Motor neuron (in vitro differentiated cells): ENCODE measurements around the gene DYNLT4. TPM values are rescaled to one million over a fixed set of nuclear protein-coding genes. Genes with fewer than 3 reads are reported as not detected.
"Not testable (repeated sequence)": the region's sequence is repeated elsewhere in the genome, so short reads cannot be mapped to it uniquely, and the experiment has no call there.

Source experiments
- ATAC-seq, 8 experiments: fragments of 200-7000 bp; cut with Tn5 transposase; replicated peaks in 6 of 8; 2 replicates each; pipeline ENCODE4 v1.8.0; 2021; ENCODE audit warnings: mild to moderate bottlenecking in 8 of 8, moderate library complexity in 8 of 8
- H3K27ac ChIP-seq, 2 donors: fragments of 250-450 bp; sonication (Bioruptor Pico); 2 replicates each; pipeline ENCODE4 v1.9.0; 2021; ENCODE audit warnings: antibody characterized with exemption in 2 of 2, mild to moderate bottlenecking in 2 of 2, moderate library complexity in 1 of 2
- H3K4me1 ChIP-seq, 2 donors: fragments of 250-450 bp; sonication (Bioruptor Pico); replicated peaks in 1 of 2; 2 replicates each; pipeline ENCODE4 v1.6.1; 2021; ENCODE audit warnings: antibody characterized with exemption in 2 of 2, mild to moderate bottlenecking in 2 of 2, moderate library complexity in 1 of 2
- H3K4me3 ChIP-seq, 5 donors: fragments of 250-450 bp; sonication (Bioruptor Pico); 2 replicates each; pipeline ENCODE4 v1.9.0; 2021; ENCODE audit warnings: antibody characterized with exemption in 5 of 5, mild to moderate bottlenecking in 5 of 5, moderate library complexity in 4 of 5
- WGBS, 10 experiments: fragments of 450-650 bp; shearing (Covaris generic); methylation state at CpG; one replicate each; pipeline ENCODE4 v1.0.0; 2022; 5-methylcytosine and 5-hydroxymethylcytosine counted together
- in situ Hi-C, 9 experiments: fragments of 400-800 bp; cut with MboI; loops; one replicate each; pipeline ENCODE4 v1.15.0; 2021; ENCODE audit warnings: low sequenced_read_pairs in 9 of 9, low pct_unique_long_range_greater_than_20kb in 2 of 9; ENCODE audit not compliant: unreplicated experiment in 9 of 9
- total RNA-seq, 8 experiments: library from RNA; unstranded; fragments of 300-600 nt; gene quantifications; 2 replicates each; pipeline versions ENCODE4 v1.2.3 to v1.2.4, GENCODE V29; 2022

Gene DYNLT4
- total RNA-seq, 8 experiments from 2014 or later = 0.22 to 1.5 (median 0.73) TPM; not detected in 1

DNA sequence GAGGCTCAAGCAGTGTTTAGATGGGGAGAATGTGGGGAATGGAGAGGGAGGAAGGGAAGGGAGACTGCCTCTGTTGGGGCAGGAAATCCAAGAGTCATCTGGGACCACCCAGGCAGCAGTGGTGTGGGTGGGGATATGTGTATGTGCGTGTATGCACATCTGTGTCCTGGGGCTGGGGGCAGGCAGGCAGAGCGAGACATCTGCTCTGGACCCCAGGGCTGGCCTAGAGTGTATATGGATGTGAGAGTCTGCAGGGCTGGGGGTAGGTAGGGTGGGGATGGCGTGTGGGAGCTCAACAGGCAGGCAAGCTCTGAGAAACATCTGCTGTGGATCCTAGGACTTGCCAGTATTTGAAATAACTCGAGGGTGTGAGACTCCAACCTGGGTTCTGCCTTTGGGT, 32.4 kb upstream of the DYNLT4 start:
- H3K27ac ChIP-seq = no peak overlapping the region
- WGBS, 10 experiments = 0 to 75% (median 32%) methylated on average over 1 to 2 of the region's 4 CpGs; no CpG with 5 or more reads in 6 of the 10 experiments
- H3K4me1 ChIP-seq = peaks cover 0 to 12% of the 10 kb centered on the region in 2 donors
- in situ Hi-C loops = loop anchor here in 5 of 9 experiments (10.0 to 25.0 kb wide), 5 partner anchors 148 to 473 kb away; partner anchors contain the start of genes EIF2B3 (in 1 of the 5), HECTD3 (in 1 of the 5) and UROD (in 1 of the 5)
- ATAC-seq = peak in 2 of 8 experiments; percentile 71 to 76
- H3K4me3 ChIP-seq = no peak overlapping the region

DNA sequence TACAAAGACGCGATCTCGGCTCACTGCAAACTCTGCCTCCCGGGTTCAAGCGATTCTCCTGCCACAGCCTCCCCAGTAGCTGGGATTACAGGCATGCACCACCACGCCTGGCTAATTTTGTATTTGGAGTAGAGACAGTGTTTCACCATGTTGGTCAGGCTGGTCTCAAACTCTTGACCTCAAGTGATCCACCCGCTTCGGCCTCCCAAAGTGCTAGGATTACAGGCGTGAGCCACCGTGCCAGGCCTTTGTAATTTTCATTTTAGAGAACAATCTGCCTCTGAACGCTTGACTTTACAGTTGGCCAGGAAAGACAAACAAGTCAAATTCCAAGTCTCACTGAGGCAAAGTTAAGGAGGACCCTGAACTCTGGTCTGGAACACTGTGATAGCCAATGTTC, 31.1 kb upstream of the DYNLT4 start:
- 75 to 100% (median 91%) methylated on average over 1 to 11 of the region's 11 CpGs; no CpG with 5 or more reads in 1 of the 10 experiments for WGBS, 10 experiments
- in situ Hi-C loops = loop anchor here in 5 of 9 experiments (10.0 to 25.0 kb wide), 5 partner anchors 149 to 474 kb away; partner anchors contain the start of genes EIF2B3 (in 1 of the 5), HECTD3 (in 1 of the 5) and UROD (in 1 of the 5)
- H3K27ac ChIP-seq, H3K4me1 ChIP-seq, H3K4me3 ChIP-seq, ATAC-seq: not testable (repeated sequence)

GRCh38 chr1:44835738-44836675, 28.9 kb upstream of the DYNLT4 start:
- H3K4me3 ChIP-seq = no peak overlapping the region
- WGBS, 10 experiments = 0 to 86% (median 69%) methylated on average over 1 to 23 of the region's 23 CpGs
- H3K27ac ChIP-seq = no peak overlapping the region
- peaks cover 0 to 6% of the 10 kb centered on the region in 2 donors for H3K4me1 ChIP-seq
- in situ Hi-C loops = loop anchor here in 5 of 9 experiments (10.0 to 25.0 kb wide), 5 partner anchors 151 to 476 kb away; partner anchors contain the start of genes EIF2B3 (in 1 of the 5), HECTD3 (in 1 of the 5) and UROD (in 1 of the 5)
- ATAC-seq = peak; percentile 21 to 93 (median 89)

GRCh38 chr1:44834328-44834727, 27.2 kb upstream of the DYNLT4 start:
- Histone ChIP-seq H3K27ac (no peak overlapping the region), H3K4me3 (no peak overlapping the region), H3K4me1 (peaks cover 0 to 6% of the 10 kb centered on the region in 2 donors)
- no peak for ATAC-seq
- 62 to 97% (median 83%) methylated on average over 1 to 5 of the region's 7 CpGs for WGBS, 10 experiments
- in situ Hi-C loops = loop anchor here in 5 of 9 experiments (10.0 to 25.0 kb wide), 5 partner anchors 153 to 478 kb away; partner anchors contain the start of genes EIF2B3 (in 1 of the 5), HECTD3 (in 1 of the 5) and UROD (in 1 of the 5)

DNA sequence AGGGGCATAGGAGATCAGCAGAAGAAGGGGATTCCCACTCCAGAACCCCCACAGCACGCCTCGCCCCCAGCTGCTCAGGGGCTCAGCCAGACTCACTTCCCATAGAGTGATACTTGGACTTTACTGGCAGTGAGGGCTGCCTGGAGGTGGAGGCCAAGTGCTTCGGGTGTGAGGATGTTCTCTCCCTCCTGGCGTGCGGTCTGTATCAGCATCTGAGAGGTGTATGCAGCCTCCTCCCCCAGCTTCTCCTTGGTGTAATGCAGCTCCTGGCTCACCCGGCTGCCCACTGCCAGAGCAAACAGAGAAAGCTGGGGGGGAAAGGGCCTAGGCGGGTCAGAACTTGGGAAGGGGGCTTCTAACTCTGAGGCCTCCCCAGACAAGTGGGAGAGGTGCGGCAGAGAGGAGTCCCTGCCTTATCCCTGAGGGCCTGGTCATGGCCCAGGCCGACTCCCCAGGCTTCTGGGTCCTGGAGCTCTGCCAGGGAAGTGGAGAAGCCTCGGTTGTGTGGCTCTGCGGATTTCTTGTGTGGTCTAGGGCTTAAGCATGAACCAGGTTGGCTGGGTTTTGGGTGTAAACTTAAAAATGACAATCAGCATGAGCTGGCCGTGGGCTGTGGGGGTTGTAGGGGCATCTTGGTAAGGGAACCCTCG, 25.0 kb upstream of the DYNLT4 start:
- no peak overlapping the region for H3K27ac ChIP-seq
- 67 to 90% (median 87%) methylated on average over 1 to 10 of the region's 13 CpGs; no CpG with 5 or more reads in 2 of the 10 experiments for WGBS, 10 experiments
- H3K4me1 ChIP-seq = peaks cover 0 to 6% of the 10 kb centered on the region in 2 donors
- in situ Hi-C loops = loop anchor here in 5 of 9 experiments (10.0 to 25.0 kb wide), 5 partner anchors 155 to 480 kb away; partner anchors contain the start of genes EIF2B3 (in 1 of the 5), HECTD3 (in 1 of the 5) and UROD (in 1 of the 5)
- ATAC-seq = peak in 2 of 8 experiments; percentile 11 to 17
- no peak overlapping the region for H3K4me3 ChIP-seq

GRCh38 chr1:44831516-44831915, 24.4 kb upstream of the DYNLT4 start:
- H3K4me3 ChIP-seq = no peak overlapping the region
- no peak for ATAC-seq
- peaks cover 0 to 6% of the 10 kb centered on the region in 2 donors for H3K4me1 ChIP-seq
- H3K27ac ChIP-seq = no peak overlapping the region
- 40 to 72% (median 64%) methylated on average over 2 to 8 of the region's 9 CpGs; no CpG with 5 or more reads in 6 of the 10 experiments for WGBS, 10 experiments
- in situ Hi-C loops = loop anchor here in 5 of 9 experiments (10.0 to 25.0 kb wide), 5 partner anchors 156 to 481 kb away; partner anchors contain the start of genes EIF2B3 (in 1 of the 5), HECTD3 (in 1 of the 5) and UROD (in 1 of the 5)

GRCh38 chr1:44830900-44831304, 23.8 kb upstream of the DYNLT4 start:
- Histone ChIP-seq H3K27ac (no peak overlapping the region), H3K4me3 (no peak overlapping the region), H3K4me1 (peaks cover 0 to 3% of the 10 kb centered on the region in 2 donors)
- ATAC-seq = no peak
- 63 to 97% (median 80%) methylated on average over 1 to 9 of the region's 10 CpGs; no CpG with 5 or more reads in 5 of the 10 experiments for WGBS, 10 experiments
- in situ Hi-C loops = loop anchor here in 5 of 9 experiments (10.0 to 25.0 kb wide), 5 partner anchors 156 to 481 kb away; partner anchors contain the start of genes EIF2B3 (in 1 of the 5), HECTD3 (in 1 of the 5) and UROD (in 1 of the 5)

GRCh38 chr1:44829506-44830384, 22.6 kb upstream of the DYNLT4 start:
- no peak overlapping the region for H3K27ac ChIP-seq
- peaks cover 0 to 3% of the 10 kb centered on the region in 2 donors for H3K4me1 ChIP-seq
- ATAC-seq = peak in 2 of 8 experiments; percentile 3 to 12
- 70 to 91% (median 80%) methylated on average over 2 to 8 of the region's 12 CpGs; no CpG with 5 or more reads in 4 of the 10 experiments for WGBS, 10 experiments
- in situ Hi-C loops = loop anchor here in 5 of 9 experiments (10.0 to 25.0 kb wide), 5 partner anchors 158 to 483 kb away; partner anchors contain the start of genes EIF2B3 (in 1 of the 5), HECTD3 (in 1 of the 5) and UROD (in 1 of the 5)
- H3K4me3 ChIP-seq = no peak overlapping the region

DNA sequence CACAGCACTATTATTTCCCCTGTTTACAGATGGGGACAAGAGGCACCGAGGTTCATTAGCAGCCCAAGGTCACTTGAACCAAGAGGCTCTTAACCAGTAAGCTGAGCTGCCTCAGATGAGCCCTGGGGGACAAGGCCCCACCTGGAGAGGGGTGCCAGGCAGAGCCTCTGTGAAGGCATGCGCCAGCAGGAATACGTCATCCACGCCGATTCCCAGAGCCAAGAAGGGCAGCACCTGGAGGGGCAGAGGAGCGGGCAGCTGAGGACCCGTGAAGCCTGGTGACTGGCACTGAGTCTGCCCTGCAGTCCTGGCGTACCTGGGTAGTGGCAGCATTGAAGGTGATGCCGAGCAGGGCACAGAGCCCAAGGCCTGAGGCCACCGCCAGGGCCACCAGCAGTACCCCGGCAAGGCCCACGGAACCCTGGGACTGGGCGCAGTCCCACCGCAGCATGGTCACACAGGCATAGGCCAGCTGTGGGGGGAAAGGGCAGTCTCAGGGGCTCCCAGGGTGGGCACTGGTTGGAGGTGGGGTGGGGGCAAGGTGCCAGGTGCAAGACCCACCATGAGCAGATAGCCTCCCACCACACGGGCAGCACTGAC, 21.8 kb upstream of the DYNLT4 start:
- no peak overlapping the region for H3K4me3 ChIP-seq
- in situ Hi-C loops = loop anchor here in 3 of 9 experiments (25.0 kb wide), 3 partner anchors 158 to 483 kb away; partner anchors contain the start of genes EIF2B3 (in 1 of the 3), HECTD3 (in 1 of the 3) and UROD (in 1 of the 3)
- H3K27ac ChIP-seq = no peak overlapping the region
- ATAC-seq = peak in 2 of 8 experiments; percentile 6 to 12
- WGBS, 10 experiments = 80 to 100% (median 98%) methylated on average over 2 to 6 of the region's 15 CpGs; no CpG with 5 or more reads in 5 of the 10 experiments
- H3K4me1 ChIP-seq = peaks cover 0 to 3% of the 10 kb centered on the region in 2 donors

GRCh38 chr1:44828003-44828651, 21.0 kb upstream of the DYNLT4 start:
- peak in 1 of 8 experiments; percentile 10 for ATAC-seq
- in situ Hi-C loops = loop anchor here in 3 of 9 experiments (25.0 kb wide), 3 partner anchors 159 to 484 kb away; partner anchors contain the start of genes EIF2B3 (in 1 of the 3), HECTD3 (in 1 of the 3) and UROD (in 1 of the 3)
- no peak overlapping the region for H3K27ac ChIP-seq
- WGBS, 10 experiments = 85 to 100% (median 93%) methylated on average over 1 to 12 of the region's 21 CpGs; no CpG with 5 or more reads in 5 of the 10 experiments
- no peak overlapping the region for H3K4me3 ChIP-seq
- peaks cover 0 to 3% of the 10 kb centered on the region in 2 donors for H3K4me1 ChIP-seq
